PC-3 (cell line): ENCODE results near the gene SYK. TPM values are rescaled to one million over a fixed set of nuclear protein-coding genes. Genes with fewer than 3 reads are reported as not detected.

ENCODE experiments used
- ATAC-seq: fragments of 200-7000 bp; cut with Tn5 transposase; 2 replicates; pipeline ENCODE4 v1.9.1; 2020; ENCODE audit warnings: mild to moderate bottlenecking, moderate library complexity
- BruUV-seq: library from RNA; stranded (reverse); fragments of 400-500 nt; replicated peaks from 2 replicates; lab custom pipeline; 2021; lab: Mats Ljungman, UMichigan
- CTCF ChIA-PET: fragments of 300-600 bp; sonication (Branson Sonifier 250); formaldehyde crosslinking; loops from one replicate; lab custom pipeline; 2022; ENCODE audit warnings: antibody characterized with exemption; lab: Charles Lee
- POLR2A ChIA-PET: fragments of 300-600 bp; sonication (Branson Sonifier 250); formaldehyde crosslinking; loops from one replicate; lab custom pipeline; 2022; ENCODE audit warnings: antibody characterized with exemption; ENCODE audit not compliant: unreplicated experiment; lab: Charles Lee
- DNase-seq: peaks from one replicate; pipeline ENCODE4 v3.0.0-alpha.2; 2015
- H2AFZ ChIP-seq: fragments of 300-600 bp; sonication (generic); 2 replicates; pipeline ENCODE4 v1.6.0; 2016; ENCODE audit warnings: antibody characterized with exemption, low read length
- H3F3A ChIP-seq: fragments of 300-600 bp; sonication (generic); one replicate; pipeline ENCODE4 v1.6.0; 2017; ENCODE audit warnings: antibody characterized with exemption, low read length, control low read depth, mild to moderate bottlenecking; ENCODE audit not compliant: unreplicated experiment
- H3K27ac ChIP-seq: fragments of 300-600 bp; sonication (generic); 2 replicates; pipeline ENCODE4 v1.5.1; 2016; ENCODE audit warnings: mild to moderate bottlenecking, low read length
- H3K27me3 ChIP-seq: fragments of 300-600 bp; sonication (generic); 2 replicates; pipeline ENCODE4 v1.6.1; 2016; ENCODE audit warnings: low read length, mixed read lengths
- H3K36me3 ChIP-seq: fragments of 300-600 bp; sonication (generic); 2 replicates; pipeline ENCODE4 v1.6.1; 2016; ENCODE audit warnings: low read depth, mixed run types, low read length, mixed read lengths
- H3K4me1 ChIP-seq: fragments of 300-600 bp; sonication (generic); 2 replicates; pipeline ENCODE4 v1.5.1; 2016; ENCODE audit warnings: low read length; ENCODE audit not compliant: insufficient read depth
- H3K4me2 ChIP-seq: fragments of 300-600 bp; sonication (generic); 2 replicates; pipeline ENCODE4 v1.6.0; 2016; ENCODE audit warnings: low read length
- H3K4me3 ChIP-seq: fragments of 300-600 bp; sonication (generic); 2 replicates; pipeline ENCODE4 v1.5.1; 2016; ENCODE audit warnings: mild to moderate bottlenecking, low read length, mixed read lengths
- H3K79me2 ChIP-seq: fragments of 300-600 bp; sonication (generic); 2 replicates; pipeline ENCODE4 v1.6.1; 2017; ENCODE audit warnings: low read length, mixed read lengths
- H3K9ac ChIP-seq: fragments of 300-600 bp; sonication (generic); 2 replicates; pipeline ENCODE4 v1.6.0; 2016; ENCODE audit warnings: mild to moderate bottlenecking, low read length
- H3K9me2 ChIP-seq: fragments of 300-600 bp; sonication (generic); replicated peaks from 2 replicates; pipeline ENCODE4 v1.6.1; 2016; ENCODE audit warnings: mixed run types, low read length, mixed read lengths
- H3K9me3 ChIP-seq: fragments of 300-600 bp; sonication (generic); 2 replicates; pipeline ENCODE4 v1.6.1; 2016; ENCODE audit warnings: low read length, mixed read lengths
- H4K20me1 ChIP-seq: fragments of 300-600 bp; sonication (generic); 2 replicates; pipeline ENCODE4 v1.6.1; 2016; ENCODE audit warnings: low read length, mixed read lengths
- CTCF ChIP-seq: fragments of 300-600 bp; sonication (generic); conservative IDR thresholded peaks from 2 replicates; pipeline ENCODE4 v1.5.1; 2017; ENCODE audit warnings: antibody characterized with exemption, low read depth, mild to moderate bottlenecking, low read length
- EZH2 ChIP-seq: fragments of 300-600 bp; sonication (generic); IDR thresholded peaks from one replicate; pipeline ENCODE4 v1.6.1; 2017; ENCODE audit warnings: antibody characterized with exemption, mild to moderate bottlenecking, low read length; ENCODE audit not compliant: unreplicated experiment
- EZH2phosphoT487 ChIP-seq: fragments of 300-600 bp; sonication (generic); IDR thresholded peaks from 2 replicates; pipeline ENCODE4 v1.6.1; 2018; ENCODE audit warnings: mild to moderate bottlenecking, antibody characterized with exemption, low read length, borderline replicate concordance
- intact Hi-C: fragments of 100-400 bp; cut with micrococcal nuclease; formaldehyde crosslinking; loops from 2 replicates; pipeline ENCODE4 v1.9.0; 2023
- total RNA-seq: library from RNA; depleted of rRNA; stranded (reverse); fragments of >200 nt; gene quantifications from 2 replicates; pipeline ENCODE4 v1.2.3, GENCODE V29; 2014

SYK gene
- total RNA-seq, 1 experiment from 2014 or later: 12.9 TPM

- Histone ChIP-seq H3F3A (no peaks in the 10 kb centered on the region), H3K9me2 (no peaks in the 10 kb centered on the region), H3K9me3 (no peaks in the 10 kb centered on the region), H4K20me1 (no peaks in the 10 kb centered on the region), H2AFZ (no peak overlapping the region), H3K79me2 (no peaks in the 10 kb centered on the region), H3K4me1 (no peaks in the 10 kb centered on the region), H3K27me3 (no peaks in the 10 kb centered on the region), H3K4me3 (no peak overlapping the region), H3K9ac (no peak overlapping the region), H3K36me3 (no peaks in the 10 kb centered on the region), H3K27ac (no peak overlapping the region), H3K4me2 (no peak overlapping the region)
- POLR2A ChIA-PET: no interaction called here
- BruUV-seq: no TSS peak
- DNase-seq (no peak), ATAC-seq (no peak)
- CTCF ChIA-PET: no interaction called here
- intact Hi-C loops: no loop called here
- TF ChIP-seq EZH2 (no peak), EZH2phosphoT487 (no peak), CTCF (no peak)
These were observed 45.3 kb downstream of the SYK start for GRCh38 chr9:90846770-90847419.

DNA sequence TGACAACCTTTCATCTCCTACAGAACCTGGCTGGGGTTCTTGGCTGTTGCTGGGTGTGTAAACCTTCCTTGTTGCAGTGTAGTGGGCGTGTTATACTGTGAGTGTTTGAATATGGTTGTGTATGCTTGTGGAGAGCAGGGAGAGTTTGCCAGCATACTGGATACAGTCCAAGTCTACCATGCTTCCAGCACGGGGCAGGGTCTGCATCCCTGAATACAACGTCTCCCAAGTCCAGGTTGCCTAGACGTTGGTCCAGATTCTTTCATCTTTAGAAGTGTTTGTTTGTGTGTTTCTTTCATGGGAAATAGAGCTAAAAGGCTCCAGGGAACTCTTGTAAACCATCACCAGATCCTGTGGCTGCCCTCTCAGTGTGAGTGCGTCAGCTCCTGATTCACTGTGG is 46.4 kb downstream of the SYK start:
- no peak overlapping the region for H3K27ac ChIP-seq
- no peaks in the 10 kb centered on the region for H3F3A ChIP-seq
- intact Hi-C loops: no loop called here
- no peaks in the 10 kb centered on the region for H3K9me3 ChIP-seq
- no peak overlapping the region for H3K4me3 ChIP-seq
- ATAC-seq (no peak), DNase-seq (no peak)
- H3K27me3 ChIP-seq: no peaks in the 10 kb centered on the region
- POLR2A ChIA-PET: no interaction called here
- H3K79me2 ChIP-seq: no peaks in the 10 kb centered on the region
- CTCF ChIA-PET: no interaction called here
- H3K4me2 ChIP-seq: no peak overlapping the region
- no peaks in the 10 kb centered on the region for H3K36me3 ChIP-seq
- no peaks in the 10 kb centered on the region for H3K9me2 ChIP-seq
- no peak overlapping the region for H3K9ac ChIP-seq
- no peak overlapping the region for H2AFZ ChIP-seq
- no peak for TF ChIP-seq CTCF
- no peaks in the 10 kb centered on the region for H4K20me1 ChIP-seq
- BruUV-seq: no TSS peak
- H3K4me1 ChIP-seq: no peaks in the 10 kb centered on the region

- DNase-seq: no peak
- no peak overlapping the region for H3K4me2 ChIP-seq
- no peaks in the 10 kb centered on the region for H4K20me1 ChIP-seq
- H3K9ac ChIP-seq: no peak overlapping the region
- H3F3A ChIP-seq: no peaks in the 10 kb centered on the region
- H3K27me3 ChIP-seq: no peaks in the 10 kb centered on the region
- H3K4me3 ChIP-seq: no peak overlapping the region
- H3K4me1 ChIP-seq: peaks cover under 1% of the 10 kb centered on the region; the same call in 1 of the 2 replicates
- POLR2A ChIA-PET: no interaction called here
- ATAC-seq: no peak
- H3K27ac ChIP-seq: no peak overlapping the region
- H3K36me3 ChIP-seq: no peaks in the 10 kb centered on the region
- no peaks in the 10 kb centered on the region for H3K79me2 ChIP-seq
- H3K9me3 ChIP-seq: no peaks in the 10 kb centered on the region
- TF ChIP-seq CTCF (no peak), EZH2 (no peak), EZH2phosphoT487 (no peak)
- intact Hi-C loops: no loop called here
- BruUV-seq: no TSS peak
- no peak overlapping the region for H2AFZ ChIP-seq
- H3K9me2 ChIP-seq: no peaks in the 10 kb centered on the region
- CTCF ChIA-PET: no interaction called here
These were observed 47.2 kb downstream of the SYK start for GRCh38 chr9:90848866-90849265.
